ENCODE measurements around the gene PDLIM1. TPM values are rescaled to one million over a fixed set of nuclear protein-coding genes. Genes with fewer than 3 reads are reported as not detected.

The PDLIM1 gene
- total and polyA plus RNA-seq, 10 donors: 101 to 225 (median 168) TPM

DNA sequence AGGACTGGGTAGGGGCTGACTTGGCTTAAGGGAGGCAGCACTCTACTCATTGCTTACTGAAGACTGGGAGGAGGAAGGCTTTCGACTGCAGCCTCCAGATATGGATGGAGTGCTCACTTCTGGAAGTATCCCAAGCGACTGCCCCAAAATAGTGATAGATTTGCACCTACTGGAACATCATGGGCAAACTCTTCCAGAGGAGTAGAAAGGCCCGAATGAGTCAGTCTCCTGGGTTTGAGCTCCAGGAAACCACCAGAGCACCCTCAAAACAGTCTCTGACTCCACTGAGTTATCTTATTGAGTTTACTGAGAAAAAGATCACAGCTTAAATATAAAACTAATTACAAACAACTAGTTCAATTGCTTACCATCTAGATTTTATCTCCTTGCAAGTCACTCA, 37.2 kb upstream of the PDLIM1 start:
- intact Hi-C loops (cut with DNase I; ENCODE audit: low total_unique reads): no loop called here
- 76 to 88% (median 82%) methylated on average over 3 of the region's 3 CpGs for WGBS, 5 donors
- Histone ChIP-seq H3K36me3 (no peaks in the 10 kb centered on the region), H3K4me1 (peaks cover 0 to 12% (median 0%) of the 10 kb centered on the region in 6 donors), H3K4me3 (no peak overlapping the region), H3K9me3 (no peaks in the 10 kb centered on the region), H3K27ac (peak overlapping the region in 5 of 8 donors; percentile 22 to 67 (median 52)), H3K27me3 (replicated peaks in 1 of 7) (no peaks in the 10 kb centered on the region)
- TF ChIP-seq CTCF (IDR thresholded peaks at IDR 0.05 in 8 of 11, conservative IDR thresholded peaks at IDR 0.05 in 3 of 11) (no peak), POLR2A (IDR thresholded peaks at IDR 0.05) (no peak), POLR2AphosphoS5 (IDR thresholded peaks at IDR 0.05) (no peak)
- no peak for DNase-seq

DNA sequence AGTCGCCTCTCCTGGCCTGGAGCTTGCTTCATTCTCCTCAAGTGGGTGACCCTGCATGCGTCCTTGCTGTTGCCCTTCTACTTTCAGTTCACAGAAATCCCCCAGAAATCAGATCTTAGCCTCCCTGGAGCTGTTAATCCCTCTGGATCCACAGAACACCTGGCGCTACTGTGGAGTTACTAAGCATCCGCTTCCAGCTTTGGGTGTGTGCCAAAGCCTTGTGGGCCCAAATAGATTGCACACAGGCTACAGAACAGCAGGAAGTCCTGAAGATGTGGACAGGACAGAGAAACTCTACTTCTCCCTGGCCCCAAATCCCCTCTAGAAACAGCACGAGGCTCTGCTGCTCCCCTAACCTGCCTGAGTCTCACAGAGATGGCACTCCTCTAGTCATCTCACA, 36.6 kb upstream of the PDLIM1 start:
- intact Hi-C loops (cut with DNase I; ENCODE audit: low total_unique reads): no loop called here
- 61 to 72% (median 62%) methylated on average over 5 of the region's 5 CpGs for WGBS, 5 donors
- TF ChIP-seq POLR2AphosphoS5 (IDR thresholded peaks at IDR 0.05): peak in 1 of 3 donors; percentile 54
- TF ChIP-seq POLR2A (IDR thresholded peaks at IDR 0.05): no peak
- peak in 3 of 11 experiments; percentile 9 to 24 (median 14) for TF ChIP-seq CTCF (IDR thresholded peaks at IDR 0.05 in 8 of 11, conservative IDR thresholded peaks at IDR 0.05 in 3 of 11)
- Histone ChIP-seq H3K9me3 (no peaks in the 10 kb centered on the region), H3K27me3 (replicated peaks in 1 of 7) (no peaks in the 10 kb centered on the region), H3K36me3 (no peaks in the 10 kb centered on the region), H3K4me3 (no peak overlapping the region), H3K27ac (peak overlapping the region in 7 of 8 donors; percentile 2 to 67 (median 48)), H3K4me1 (peaks cover 0 to 12% (median 0%) of the 10 kb centered on the region in 6 donors)
- DNase-seq: no peak

GRCh38 chr10:95326396-95326795, 35.6 kb upstream of the PDLIM1 start:
- H3K27ac ChIP-seq: no peak overlapping the region
- intact Hi-C loops (cut with DNase I; ENCODE audit: low total_unique reads): no loop called here
- no peak overlapping the region for H3K4me3 ChIP-seq
- 94 to 100% (median 97%) methylated on average over 2 of the region's 2 CpGs for WGBS, 5 donors
- DNase-seq: no peak
- H3K4me1 ChIP-seq: peaks cover 0 to 12% (median 0%) of the 10 kb centered on the region in 6 donors
- no peaks in the 10 kb centered on the region for H3K9me3 ChIP-seq
- H3K36me3 ChIP-seq: no peaks in the 10 kb centered on the region
- TF ChIP-seq CTCF (IDR thresholded peaks at IDR 0.05 in 8 of 11, conservative IDR thresholded peaks at IDR 0.05 in 3 of 11) (no peak), POLR2AphosphoS5 (IDR thresholded peaks at IDR 0.05) (no peak), POLR2A (IDR thresholded peaks at IDR 0.05) (no peak)
- H3K27me3 ChIP-seq (replicated peaks in 1 of 7): no peaks in the 10 kb centered on the region

GRCh38 chr10:95325863-95326262, 35.1 kb upstream of the PDLIM1 start:
- intact Hi-C loops (cut with DNase I; ENCODE audit: low total_unique reads): no loop called here
- H3K4me1 ChIP-seq: peaks cover 0 to 12% (median 0%) of the 10 kb centered on the region in 6 donors
- 71 to 98% (median 80%) methylated on average over 2 of the region's 2 CpGs for WGBS, 5 donors
- H3K36me3 ChIP-seq: no peaks in the 10 kb centered on the region
- no peaks in the 10 kb centered on the region for H3K27me3 ChIP-seq (replicated peaks in 1 of 7)
- TF ChIP-seq POLR2AphosphoS5 (IDR thresholded peaks at IDR 0.05) (no peak), POLR2A (IDR thresholded peaks at IDR 0.05) (no peak), CTCF (IDR thresholded peaks at IDR 0.05 in 8 of 11, conservative IDR thresholded peaks at IDR 0.05 in 3 of 11) (no peak)
- H3K9me3 ChIP-seq: no peaks in the 10 kb centered on the region
- no peak overlapping the region for H3K27ac ChIP-seq
- DNase-seq: no peak
- no peak overlapping the region for H3K4me3 ChIP-seq
